ENCODE measurements around the gene TOE1.
"Not testable (repeated sequence)": the region's sequence is repeated elsewhere in the genome, so short reads cannot be mapped to it uniquely, and the experiment has no call there.

Gene TOE1

GRCh38 chr1:45354838-45355237, 14.9 kb downstream of the TOE1 start:
- no peak for DNase-seq (ENCODE audit: low read depth in 3 of 3)

DNA sequence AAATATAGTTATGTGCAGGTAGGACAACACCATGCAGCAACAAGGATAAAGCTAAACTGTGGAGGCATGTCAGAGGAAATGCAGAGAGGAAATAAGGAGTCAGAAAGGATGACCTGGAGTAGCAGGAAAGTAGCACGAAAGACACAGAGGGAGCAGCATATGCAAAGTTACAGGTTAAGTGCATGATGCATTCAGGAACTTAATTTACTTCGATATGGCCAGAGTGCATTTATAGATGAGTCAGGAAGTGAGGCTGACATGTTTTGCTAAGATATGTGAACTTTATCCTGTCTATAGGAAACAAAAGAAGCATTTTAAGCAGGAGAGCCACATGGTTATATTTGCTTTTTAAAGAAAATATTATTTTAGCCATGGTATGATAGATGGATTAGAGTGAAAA, 15.7 kb downstream of the TOE1 start:
- DNase-seq (ENCODE audit: low read depth in 3 of 3), result no peak

- no peak for DNase-seq (ENCODE audit: low read depth in 3 of 3)
Observed at GRCh38 chr1:45356186-45356585, 16.2 kb downstream of the TOE1 start.

- peak in 2 of 3 experiments; percentile 31 to 42 for DNase-seq (ENCODE audit: low read depth in 3 of 3)
Observed at GRCh38 chr1:45359882-45360513, 20.0 kb downstream of the TOE1 start.

GRCh38 chr1:45360981-45361380, 21.0 kb downstream of the TOE1 start:
- not testable (repeated sequence) for DNase-seq (ENCODE audit: low read depth in 3 of 3)

- DNase-seq (ENCODE audit: low read depth in 3 of 3), result no peak
Observed at GRCh38 chr1:45364294-45364693, 24.3 kb downstream of the TOE1 start.

- DNase-seq (ENCODE audit: low read depth in 3 of 3), result no peak
Observed at GRCh38 chr1:45365051-45365450, 25.1 kb downstream of the TOE1 start.

GRCh38 chr1:45370575-45370974, 30.6 kb downstream of the TOE1 start:
- no peak for DNase-seq (ENCODE audit: low read depth in 3 of 3)

- no peak for DNase-seq (ENCODE audit: low read depth in 3 of 3)
Observed at GRCh38 chr1:45373573-45373972, 33.6 kb downstream of the TOE1 start.

DNA sequence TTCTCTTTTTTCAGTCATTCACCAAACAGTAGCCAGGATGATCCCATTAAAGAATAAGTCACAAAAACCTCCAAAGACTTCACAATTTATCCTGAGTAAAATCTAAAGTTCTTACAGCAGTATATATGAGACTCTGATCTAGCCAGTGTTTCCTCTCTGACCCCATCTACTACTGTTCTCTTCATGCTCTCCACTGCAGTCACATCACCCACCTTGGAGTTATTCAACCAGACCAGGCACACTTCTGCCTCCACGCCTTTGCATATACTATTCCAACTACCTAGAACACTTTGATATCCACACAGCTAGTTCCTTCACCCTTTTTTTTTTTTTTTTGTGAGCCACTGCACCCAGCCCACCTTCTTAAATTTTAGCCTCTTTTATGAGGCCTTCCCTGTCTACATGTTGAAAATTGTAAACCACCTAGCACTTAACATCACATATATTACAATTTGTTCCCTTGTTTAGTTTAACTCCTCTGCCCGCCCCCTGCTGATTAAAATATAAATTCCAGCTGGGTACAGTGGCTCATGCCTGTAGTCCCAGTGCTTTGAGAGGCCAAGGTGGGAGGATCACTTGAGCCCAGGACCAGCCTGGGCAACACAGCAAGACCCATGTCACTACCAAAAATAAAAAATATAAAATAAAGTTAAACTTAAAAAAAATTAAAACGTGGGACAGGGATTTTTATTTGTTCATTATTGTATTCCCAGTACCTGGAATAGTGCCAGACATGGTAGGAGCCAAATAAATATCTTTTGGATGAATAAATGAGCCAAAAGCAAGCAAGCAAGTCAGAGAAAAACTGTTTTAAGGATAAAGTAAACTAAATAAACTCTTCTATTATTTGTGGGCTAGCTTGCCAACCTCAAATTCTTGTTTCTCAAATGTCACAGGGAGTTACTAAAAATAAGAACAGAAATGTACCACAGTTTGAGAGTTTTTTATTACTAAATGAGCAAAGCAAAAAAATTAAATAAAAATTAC, 35.4 kb downstream of the TOE1 start:
- no peak for DNase-seq (ENCODE audit: low read depth in 3 of 3)

- no peak for DNase-seq (ENCODE audit: low read depth in 3 of 3)
Observed at GRCh38 chr1:45378184-45378583, 38.2 kb downstream of the TOE1 start.

DNA sequence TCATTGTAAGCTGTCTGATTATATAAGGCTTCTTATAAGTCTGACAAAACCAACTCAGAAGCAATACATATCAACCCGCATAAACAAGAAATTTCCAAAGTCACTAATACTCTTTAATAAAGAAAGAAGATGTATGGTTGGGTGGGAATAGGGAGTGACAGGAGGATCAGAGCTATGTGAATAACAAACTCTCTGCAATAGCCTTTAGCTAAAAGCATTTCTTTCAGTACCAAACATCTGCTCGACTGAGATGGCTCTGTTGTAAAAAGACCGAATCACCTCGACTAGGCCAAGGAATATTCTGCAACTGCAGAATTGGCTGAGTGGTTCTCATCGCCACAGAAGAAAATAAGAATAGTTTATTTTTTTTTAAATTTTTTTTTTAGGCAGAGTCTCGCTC, 39.6 kb downstream of the TOE1 start:
- no peak for DNase-seq (ENCODE audit: low read depth in 3 of 3)

- DNase-seq (ENCODE audit: low read depth in 3 of 3), result no peak
Observed at GRCh38 chr1:45380125-45380524, 40.2 kb downstream of the TOE1 start.

- DNase-seq (ENCODE audit: low read depth in 3 of 3), result no peak
Observed at GRCh38 chr1:45380730-45381129, 40.8 kb downstream of the TOE1 start.

GRCh38 chr1:45381243-45381642, 41.3 kb downstream of the TOE1 start:
- no peak for DNase-seq (ENCODE audit: low read depth in 3 of 3)

- no peak for DNase-seq (ENCODE audit: low read depth in 3 of 3)
Observed at GRCh38 chr1:45383191-45383590, 43.2 kb downstream of the TOE1 start.

DNA sequence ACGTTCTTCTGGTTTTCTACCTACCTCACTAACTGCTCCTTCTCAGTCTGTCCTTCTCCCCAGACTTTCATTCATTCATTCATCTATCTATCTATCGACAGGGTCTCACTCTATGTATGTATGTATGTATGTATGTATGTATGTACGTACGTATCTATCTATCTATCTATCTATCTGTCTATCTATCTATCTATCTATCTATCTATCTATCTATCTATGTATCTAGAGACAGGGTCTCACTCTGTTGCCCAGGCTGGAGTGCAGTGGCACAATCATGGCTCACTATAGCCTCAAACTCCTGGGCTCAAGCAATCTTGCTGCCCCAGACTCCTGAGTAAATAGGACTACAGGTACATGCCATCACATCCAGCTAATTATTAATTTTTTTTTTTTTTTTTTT, 44.2 kb downstream of the TOE1 start:
- DNase-seq (ENCODE audit: low read depth in 3 of 3), result not testable (repeated sequence)

DNA sequence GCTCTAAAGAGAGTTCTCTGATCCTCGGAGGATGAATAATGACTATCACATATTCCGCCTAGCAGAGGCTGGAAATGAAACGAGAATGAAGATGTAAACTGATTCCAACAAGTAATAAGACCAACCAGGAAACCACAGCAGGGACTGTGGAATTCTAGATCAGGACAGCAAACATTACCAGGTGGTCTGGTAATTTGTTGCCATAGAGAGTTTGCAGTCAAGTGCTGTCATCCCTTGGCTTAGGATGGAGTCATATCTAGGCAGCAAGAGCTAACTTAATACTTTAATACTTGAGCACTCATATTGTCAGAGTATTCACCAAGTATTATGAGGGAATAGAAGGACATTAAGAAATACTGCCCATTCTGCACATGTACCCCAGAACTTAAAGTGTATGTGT, 45.3 kb downstream of the TOE1 start:
- no peak for DNase-seq (ENCODE audit: low read depth in 3 of 3)

GRCh38 chr1:45386219-45386618, 46.2 kb downstream of the TOE1 start:
- no peak for DNase-seq (ENCODE audit: low read depth in 3 of 3)
